Amniotic stem cell (primary cell): Measurements from ENCODE around the gene MAP2.
A peak's percentile ranks its signal among the peaks of the same experiment; 100 is the strongest.
"Not testable (repeated sequence)": the region's sequence is repeated elsewhere in the genome, so short reads cannot be mapped to it uniquely, and the experiment has no call there.

Source experiments
- DNase-seq: peaks from one replicate; lab custom pipeline; 2025; lab: John Stamatoyannopoulos, UW

Gene MAP2

GRCh38 chr2:209476367-209477208 is 52.7 kb downstream of the MAP2 start:
- DNase-seq, result no peak

GRCh38 chr2:209492296-209492695 is 68.4 kb downstream of the MAP2 start:
- DNase-seq, result not testable (repeated sequence)

GRCh38 chr2:209495068-209495620 is 71.3 kb downstream of the MAP2 start:
- not testable (repeated sequence) for DNase-seq

- DNase-seq, result peak; percentile 91
Observed at GRCh38 chr2:209495855-209496585, 72.2 kb downstream of the MAP2 start.

DNA sequence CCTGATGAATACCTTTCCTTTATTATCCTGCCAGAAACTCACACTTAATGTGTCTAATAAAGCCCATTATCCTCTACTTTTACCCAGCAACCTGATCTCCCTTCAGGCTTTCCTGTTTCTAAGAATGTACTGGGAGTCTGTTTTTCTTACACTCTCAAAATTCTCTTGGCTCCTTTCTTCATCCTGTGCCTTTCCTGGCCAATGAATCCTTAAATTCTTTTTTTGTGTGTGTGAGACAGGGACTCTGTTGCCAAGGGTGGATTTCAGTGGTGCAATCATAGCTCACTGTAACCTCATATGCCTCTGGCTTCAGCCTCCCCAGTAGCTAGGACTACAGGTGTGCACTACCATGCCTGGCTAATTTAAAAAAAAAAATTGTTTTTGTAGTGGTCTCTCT is 72.7 kb downstream of the MAP2 start:
- no peak for DNase-seq

DNA sequence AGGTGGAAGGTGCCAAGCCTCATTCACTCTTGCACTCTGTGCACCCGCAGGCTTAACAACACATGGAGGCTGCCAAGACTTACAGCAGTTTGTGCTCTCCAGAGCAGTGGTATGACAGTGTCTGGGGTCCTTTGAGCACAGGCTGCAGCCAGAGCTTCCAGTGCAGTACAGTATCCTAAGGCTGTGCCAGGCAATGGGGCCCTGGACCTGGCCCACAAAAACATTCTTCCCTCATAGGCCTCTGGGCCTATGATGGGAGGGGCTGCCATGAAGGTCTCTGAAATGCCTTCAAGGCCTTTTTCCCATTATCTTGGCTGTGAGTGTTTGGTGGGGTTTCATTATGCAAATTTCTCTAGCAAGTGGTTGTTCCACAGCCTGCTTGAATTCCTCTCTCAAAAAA is 74.8 kb downstream of the MAP2 start:
- DNase-seq, result no peak

DNA sequence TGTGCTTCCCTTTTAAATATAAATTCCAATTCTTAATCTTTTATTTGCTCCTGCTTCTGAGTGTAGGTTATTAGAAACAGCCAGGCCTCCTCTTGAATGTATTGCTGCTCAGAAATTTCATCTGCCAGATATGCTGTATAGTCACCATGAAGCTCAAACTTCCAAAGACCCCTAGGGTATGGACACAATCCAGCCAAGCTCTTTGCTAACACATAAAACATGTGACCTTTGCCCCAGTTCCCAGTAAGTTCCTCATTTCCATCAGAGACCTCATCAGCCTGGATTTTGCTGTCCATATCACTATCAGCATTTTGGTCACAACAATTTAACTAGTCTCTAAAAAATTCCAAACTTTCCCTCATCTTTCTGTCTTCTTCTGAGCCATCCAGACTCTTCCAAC is 75.2 kb downstream of the MAP2 start:
- no peak for DNase-seq

- no peak for DNase-seq
Observed at GRCh38 chr2:209501579-209501978, 77.7 kb downstream of the MAP2 start.

DNA sequence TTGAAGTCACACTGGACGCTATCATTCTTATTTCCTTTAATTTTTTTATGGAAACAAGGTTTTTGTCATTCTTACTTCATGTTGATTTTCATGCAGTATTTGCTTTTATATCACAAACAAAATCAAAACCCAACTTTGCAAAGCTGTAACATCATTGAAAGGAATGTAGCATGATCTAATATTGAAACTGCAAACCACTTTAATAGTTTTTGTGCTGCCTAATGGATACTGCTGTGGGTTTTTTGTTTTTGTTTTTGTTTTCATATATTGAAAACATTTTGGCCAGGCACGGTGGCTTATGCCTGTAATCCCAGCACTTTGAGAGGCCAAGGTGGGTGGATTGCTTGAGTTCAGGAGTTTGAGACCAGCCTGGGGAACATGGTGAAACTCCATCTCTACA is 81.6 kb downstream of the MAP2 start:
- DNase-seq, result no peak

- DNase-seq, result no peak
Observed at GRCh38 chr2:209508255-209508654, 84.4 kb downstream of the MAP2 start.

GRCh38 chr2:209511637-209512036 is 87.8 kb downstream of the MAP2 start:
- no peak for DNase-seq

DNA sequence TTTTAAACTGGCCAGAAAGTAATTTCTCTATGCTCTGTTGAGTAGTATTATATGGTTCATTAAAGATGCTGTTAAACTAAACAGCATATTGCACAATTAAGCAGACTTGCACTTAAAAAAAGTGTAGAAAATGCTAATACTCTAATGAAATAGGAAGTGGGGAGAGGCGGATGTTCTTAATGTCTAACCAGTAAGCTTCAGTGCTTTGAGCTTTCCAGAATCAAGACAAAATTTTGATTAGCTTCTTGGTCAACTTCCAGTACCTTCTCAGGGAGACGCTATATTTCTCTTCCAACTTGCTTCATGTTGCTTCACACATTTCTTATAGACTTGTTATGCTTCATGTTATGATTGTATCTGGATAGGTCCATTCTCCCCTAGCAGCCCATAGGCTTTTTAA is 89.1 kb downstream of the MAP2 start:
- no peak for DNase-seq

DNA sequence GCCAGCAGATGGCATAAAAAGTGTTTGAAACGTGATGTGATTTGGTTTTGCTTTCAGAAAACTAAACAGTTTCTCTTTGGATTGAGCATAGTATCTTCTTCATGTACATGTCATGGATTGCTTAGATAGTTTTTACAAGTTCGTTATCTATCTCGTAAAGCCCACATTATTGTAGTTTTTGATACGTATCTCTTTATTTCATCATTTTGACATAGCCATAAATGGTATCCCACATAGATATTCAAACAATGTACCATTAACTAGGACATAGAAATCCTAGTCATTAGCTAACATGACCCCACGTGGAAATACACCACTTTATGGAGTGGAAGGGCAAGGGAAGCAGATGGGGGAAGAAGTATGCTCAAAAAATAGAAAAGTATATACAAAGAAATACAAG is 93.6 kb downstream of the MAP2 start:
- DNase-seq, result no peak

GRCh38 chr2:209519271-209519670 is 95.4 kb downstream of the MAP2 start:
- no peak for DNase-seq

- DNase-seq, result no peak
Observed at GRCh38 chr2:209519906-209520305, 96.1 kb downstream of the MAP2 start.

- no peak for DNase-seq
Observed at GRCh38 chr2:209523041-209523740, 99.3 kb downstream of the MAP2 start.

DNA sequence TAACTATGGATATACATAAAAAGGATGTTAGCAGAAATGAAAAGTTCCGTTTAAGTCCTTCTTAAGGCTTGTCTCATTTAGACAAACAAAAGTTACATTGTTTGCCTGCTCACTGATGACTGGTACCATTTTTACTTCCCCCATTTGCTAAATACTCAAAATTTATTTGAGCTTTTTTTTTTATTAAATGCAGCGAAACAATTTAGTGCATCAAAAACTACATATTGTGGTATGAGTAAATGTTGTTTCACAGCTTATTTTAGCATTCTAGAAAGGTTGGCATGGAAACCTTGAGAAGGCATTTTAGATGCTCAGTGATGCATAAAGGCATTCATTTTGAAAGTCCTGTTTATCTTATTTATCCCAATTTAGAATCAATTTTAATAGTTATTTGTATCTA is 100.0 kb downstream of the MAP2 start:
- DNase-seq, result peak; percentile 16

GRCh38 chr2:209525331-209525730 is 101.5 kb downstream of the MAP2 start:
- DNase-seq, result no peak

GRCh38 chr2:209525834-209526281 is 102.0 kb downstream of the MAP2 start:
- DNase-seq, result peak; percentile 64

- DNase-seq, result no peak
Observed at GRCh38 chr2:209526561-209526960, 102.7 kb downstream of the MAP2 start.

GRCh38 chr2:209529579-209529978 is 105.7 kb downstream of the MAP2 start:
- no peak for DNase-seq

GRCh38 chr2:209532321-209532720 is 108.5 kb downstream of the MAP2 start:
- no peak for DNase-seq
